Pancreas (tissue), 10 donors: Measurements from ENCODE around the gene GPI. TPM values are rescaled to one million over a fixed set of nuclear protein-coding genes. Genes with fewer than 3 reads are reported as not detected.
A peak's percentile ranks its signal among the peaks of the same experiment; 100 is the strongest.

Experiments
- ATAC-seq, 4 donors: fragments of 200-7000 bp; cut with Tn5 transposase; one replicate each; pipeline versions ENCODE4 v1.8.0 to v1.9.1; 2020; ENCODE audit warnings: mild to moderate bottlenecking in 4 of 4, moderate library complexity in 4 of 4
- DNase-seq, 6 donors: peaks; one replicate each; pipeline ENCODE4 v3.0.0-alpha.2; 2020
- FAIRE-seq: peaks from 2 replicates; lab custom pipeline; 2012; peaks lifted over from hg19 to GRCh38; lab: Jason Lieb, UNC
- H3K27ac ChIP-seq, 4 donors: fragments of 200-600 bp; sonication (generic); 1 replicate in 3 of 4; 2 replicates in 1 of 4; pipeline versions ENCODE4 v1.5.0 to v1.8.0; 2020
- H3K27me3 ChIP-seq, 4 donors: fragments of 200-600 bp; one replicate each; pipeline ENCODE4 v1.8.0; 2021
- H3K36me3 ChIP-seq, 3 donors: fragments of 200-600 bp; sonication (generic) in 1 of 3; one replicate each; pipeline versions ENCODE4 v1.5.0 to v1.8.0; 2020 to 2021
- H3K4me1 ChIP-seq, 3 donors: fragments of 200-600 bp; one replicate each; pipeline ENCODE4 v1.8.0; 2021
- H3K4me3 ChIP-seq, 4 donors: fragments of 200-600 bp; sonication (generic) in 2 of 4; one replicate each; pipeline versions ENCODE4 v1.5.0 to v1.8.0; 2020 to 2021
- H3K9me3 ChIP-seq, 4 donors: fragments of 200-600 bp; one replicate each; pipeline ENCODE4 v1.8.0; 2021
- CTCF ChIP-seq, 4 donors: fragments of 200-600 bp; sonication (generic) in 3 of 4; IDR thresholded peaks; one replicate each; pipeline versions ENCODE4 v1.5.0 to v1.8.0; 2021; ENCODE audit warnings: antibody characterized with exemption in 4 of 4
- WGBS, 2 donors: extraction: QIAGEN DNeasy Blood & Tissue Kit; methylation state at CpG; one replicate each; pipeline ENCODE4 v1.1.7; 2013; 5-methylcytosine and 5-hydroxymethylcytosine counted together
- intact Hi-C, 3 donors: fragments of 100-400 bp; cut with DNase I; formaldehyde crosslinking; loops; one replicate each; pipeline versions ENCODE4 v1.11.1 to v1.14.2; 2022
- polyA plus RNA-seq, 2 donors: library from polyadenylated mRNA; stranded (reverse); fragments of 200-250 nt; gene quantifications; one replicate each; pipeline ENCODE4 v1.2.3, GENCODE V29; 2013
- total RNA-seq, 6 donors: library from RNA; stranded (reverse); fragmentation: NEBNext Ultra II Directional in 4 of 6; extraction: Animal tissue kit (Norgen Biotek cat#: 25700) in 4 of 6; gene quantifications; one replicate each; pipeline versions ENCODE4 v1.2.1 to v1.2.4, GENCODE V29; 2021 to 2023
- donor health status: healthy with polysubstance abuse.
- donor health status: DM: no; HTN: no; CAD: no; lungs with moderate emphysema.
- donor health status: DM: no; HTN: no; CAD: no.
- donor health status: control.
- donor health status: control.
- donor health status: Bipolar disorder and iron deficiency.
- donor health status: DM: yes; HTN: yes; CAD: no.
- donor health status: DM: no; HTN: no; CAD: no.
- donor health status: DM: no; HTN: no; CAD: no.
- donor health status: DM: yes; HTN: yes; CAD: no.

GPI gene
- total and polyA plus RNA-seq, 8 donors, result 50.5 to 119 (median 67.3) TPM

- peak in 1 of 6 donors; percentile 32 for DNase-seq
- no peak for FAIRE-seq
- Histone ChIP-seq H3K27ac (peak overlapping the region in 2 of 4 donors; percentile 75 to 77), H3K36me3 (peaks cover 2 to 49% (median 10%) of the 10 kb centered on the region in 3 donors), H3K4me3 (no peak overlapping the region), H3K4me1 (peaks cover 15 to 20% (median 20%) of the 10 kb centered on the region in 3 donors), H3K27me3 (no peaks in the 10 kb centered on the region), H3K9me3 (no peaks in the 10 kb centered on the region)
- peak; percentile 24 to 46 (median 32) for TF ChIP-seq CTCF (IDR thresholded peaks at IDR 0.05)
- ATAC-seq, result peak; percentile 30 to 69 (median 54)
- intact Hi-C loops, result no loop called here
- whole genome bisulfite sequencing, 2 donors, result 2 to 4% methylated on average over 1 of the region's 1 CpG
Measured at GRCh38 chr19:34336781-34337271, 28.2 kb upstream of the GPI start.

- Histone ChIP-seq H3K27me3 (no peaks in the 10 kb centered on the region), H3K4me3 (no peak overlapping the region), H3K27ac (peak overlapping the region; percentile 24 to 77 (median 58)), H3K36me3 (peaks cover 0 to 52% (median 19%) of the 10 kb centered on the region in 3 donors), H3K9me3 (no peaks in the 10 kb centered on the region), H3K4me1 (peaks cover 15 to 24% (median 20%) of the 10 kb centered on the region in 3 donors)
- DNase-seq (peak in 4 of 6 donors; percentile 78 to 82 (median 78)), FAIRE-seq (no peak), ATAC-seq (peak; percentile 89 to 95 (median 92))
- intact Hi-C loops, result no loop called here
- no peak for TF ChIP-seq CTCF (IDR thresholded peaks at IDR 0.05)
- WGBS, 2 donors, result 11 to 16% methylated on average over 2 of the region's 2 CpGs
Measured at GRCh38 chr19:34337739-34338138, 27.3 kb upstream of the GPI start.

- ATAC-seq (no peak), FAIRE-seq (no peak)
- 87 to 88% methylated on average over 12 of the region's 12 CpGs for WGBS, 2 donors
Measured at GRCh38 chr19:34341935-34342680, 22.9 kb upstream of the GPI start.

GRCh38 chr19:34343751-34344150 is 21.2 kb upstream of the GPI start:
- WGBS, 2 donors, result 80 to 87% methylated on average over 2 of the region's 2 CpGs
- TF ChIP-seq CTCF (IDR thresholded peaks at IDR 0.05), result no peak

More at GRCh38 chr19:34341935-34342680, 22.9 kb upstream of the GPI start:
- no peak for DNase-seq
- H3K9me3 ChIP-seq, result no peaks in the 10 kb centered on the region
- peaks cover 13 to 16% (median 15%) of the 10 kb centered on the region in 3 donors for H3K4me1 ChIP-seq
- intact Hi-C loops, result loop anchor here in 2 of 3 donors (10.0 kb wide), 1 partner anchor 107 kb away; no protein-coding TSS in a partner anchor
- H3K4me3 ChIP-seq, result no peak overlapping the region
- H3K27ac ChIP-seq, result no peak overlapping the region
- no peak for TF ChIP-seq CTCF (IDR thresholded peaks at IDR 0.05)
- peaks cover 0 to 36% (median 20%) of the 10 kb centered on the region in 3 donors for H3K36me3 ChIP-seq
- H3K27me3 ChIP-seq, result no peaks in the 10 kb centered on the region

More at GRCh38 chr19:34343751-34344150, 21.2 kb upstream of the GPI start:
- H3K27me3 ChIP-seq, result no peaks in the 10 kb centered on the region
- no peak overlapping the region for H3K4me3 ChIP-seq
- H3K4me1 ChIP-seq, result peaks cover 0 to 4% (median 0%) of the 10 kb centered on the region in 3 donors
- ATAC-seq (no peak), DNase-seq (no peak), FAIRE-seq (no peak)
- H3K36me3 ChIP-seq, result peaks cover 0 to 38% (median 20%) of the 10 kb centered on the region in 3 donors
- intact Hi-C loops, result loop anchor here in 2 of 3 donors (10.0 kb wide), 1 partner anchor 109 kb away; no protein-coding TSS in a partner anchor
- H3K27ac ChIP-seq, result no peak overlapping the region
- no peaks in the 10 kb centered on the region for H3K9me3 ChIP-seq
